Endothelial cell of umbilical vein (primary cell): ENCODE data around the gene CAMTA1. TPM values are rescaled to one million over a fixed set of nuclear protein-coding genes. Genes with fewer than 3 reads are reported as not detected.

Source experiments
- BruUV-seq: library from RNA; stranded (reverse); fragments of 400-500 nt; replicated peaks from 2 replicates; lab custom pipeline; 2021; lab: Mats Ljungman, UMichigan
- CTCF ChIA-PET: fragments of 300-600, 350-600 bp; sonication (Branson Sonifier 250); formaldehyde crosslinking; loops from one replicate; lab custom pipeline; 2021; ENCODE audit warnings: antibody characterized with exemption, inconsistent platforms; lab: Charles Lee
- POLR2A ChIA-PET: fragments of 300-600, 350-600 bp; sonication (Branson Sonifier 250); formaldehyde crosslinking; loops from one replicate; lab custom pipeline; 2021; ENCODE audit warnings: antibody characterized with exemption, inconsistent platforms; lab: Charles Lee
- DNase-seq: peaks from one replicate; pipeline ENCODE4 v3.0.0-alpha.2; 2011; ENCODE audit warnings: low read depth, low spot score
- FAIRE-seq: peaks from 2 replicates; lab custom pipeline; 2011; peaks lifted over from hg19 to GRCh38; lab: Jason Lieb, UNC
- H2AFZ ChIP-seq: 2 replicates; pipeline ENCODE4 v1.6.0; 2012; ENCODE audit warnings: low read depth, low read length, control low read depth, inconsistent platforms
- H3K27ac ChIP-seq: 2 replicates; pipeline ENCODE4 v1.5.1; 2011; ENCODE audit warnings: low read depth, mild to moderate bottlenecking, control low read depth, low read length, moderate library complexity; ENCODE audit not compliant: insufficient read depth
- H3K27me3 ChIP-seq, 2 experiments: 2 replicates each; pipeline versions ENCODE4 v1.6.0 to v1.6.1; 2011; ENCODE audit warnings: low read length in 2 of 2, mixed read lengths in 1 of 2; ENCODE audit not compliant: control insufficient read depth in 2 of 2, insufficient read depth in 2 of 2
- H3K36me3 ChIP-seq, 2 experiments: 2 replicates in 1 of 2; 3 replicates in 1 of 2; pipeline ENCODE4 v1.5.1; 2011; ENCODE audit warnings: low read length in 2 of 2, mild to moderate bottlenecking in 1 of 2, moderate library complexity in 1 of 2; ENCODE audit not compliant: control insufficient read depth in 2 of 2, insufficient read depth in 2 of 2; ENCODE audit errors: extremely low read depth in 1 of 2
- H3K4me1 ChIP-seq: 3 replicates; pipeline ENCODE4 v1.5.1; 2011; ENCODE audit warnings: mild to moderate bottlenecking, low read length; ENCODE audit not compliant: control insufficient read depth, insufficient read depth; ENCODE audit errors: extremely low read depth
- H3K4me2 ChIP-seq: 2 replicates; pipeline ENCODE4 v1.6.1; 2011; ENCODE audit warnings: low read length, control low read depth, mixed read lengths; ENCODE audit not compliant: insufficient read depth
- H3K4me3 ChIP-seq, 3 experiments: fragments of 200-600 bp in 1 of 3; sonication (generic), shearing (Covaris generic) in 1 of 3; replicated peaks in 1 of 3; 2 replicates each; pipeline ENCODE4 v1.5.1; 2011 to 2016; ENCODE audit warnings: control low read depth in 3 of 3, low read length in 3 of 3, mild to moderate bottlenecking in 2 of 3, inconsistent platforms in 1 of 3, low read depth in 1 of 3, moderate library complexity in 1 of 3; ENCODE audit not compliant: insufficient read depth in 1 of 3
- H3K79me2 ChIP-seq: 2 replicates; pipeline ENCODE4 v1.6.0; 2012; ENCODE audit warnings: low read length, inconsistent platforms; ENCODE audit not compliant: control insufficient read depth, insufficient read depth
- H3K9ac ChIP-seq: replicated peaks from 2 replicates; pipeline ENCODE3; 2011; ENCODE audit warnings: low read length, control low read depth; ENCODE audit not compliant: insufficient read depth; ENCODE audit errors: extremely low read depth
- H3K9me1 ChIP-seq: replicated peaks from 3 replicates; pipeline ENCODE4 v1.6.0; 2011; ENCODE audit warnings: mild to moderate bottlenecking, low read length; ENCODE audit not compliant: control insufficient read depth, insufficient read depth; ENCODE audit errors: extremely low read depth
- H3K9me3 ChIP-seq: replicated peaks from 2 replicates; pipeline ENCODE4 v1.5.1; 2012; ENCODE audit warnings: low read length, inconsistent platforms; ENCODE audit not compliant: control insufficient read depth, insufficient read depth
- H4K20me1 ChIP-seq: replicated peaks from 2 replicates; pipeline ENCODE3; 2011; ENCODE audit warnings: mild to moderate bottlenecking, low read length; ENCODE audit not compliant: control insufficient read depth, insufficient read depth; ENCODE audit errors: extremely low read depth
- EZH2 ChIP-seq: IDR thresholded peaks from 2 replicates; pipeline ENCODE4 v1.6.1; 2012; ENCODE audit warnings: borderline replicate concordance, low read depth, mild to moderate bottlenecking, moderate library complexity, low read length, inconsistent platforms; ENCODE audit not compliant: severe bottlenecking
- FOS ChIP-seq: IDR thresholded peaks from 2 replicates; pipeline ENCODE4 v1.6.1; 2011; ENCODE audit warnings: mild to moderate bottlenecking, low read length, moderate library complexity, borderline replicate concordance; ENCODE audit not compliant: insufficient read depth
- GATA2 ChIP-seq: IDR thresholded peaks from 2 replicates; pipeline ENCODE4 v1.7.0; 2011; ENCODE audit warnings: low read depth, mild to moderate bottlenecking, moderate library complexity, mixed read lengths, low read length; ENCODE audit not compliant: insufficient read length, insufficient read depth
- JUN ChIP-seq: IDR thresholded peaks from 2 replicates; pipeline ENCODE4 v1.6.1; 2011; ENCODE audit warnings: borderline replicate concordance, low read depth; ENCODE audit not compliant: insufficient read length, insufficient read depth
- MYC ChIP-seq: IDR thresholded peaks from one replicate; pipeline ENCODE4 v1.6.1; 2011; ENCODE audit warnings: mild to moderate bottlenecking, low read depth, low read length
- POLR2A ChIP-seq: IDR thresholded peaks from 2 replicates; pipeline ENCODE4 v1.6.1; 2012; ENCODE audit warnings: low read depth, mild to moderate bottlenecking, control low read depth, low read length
- POLR2AphosphoS5 ChIP-seq: IDR thresholded peaks from 2 replicates; pipeline ENCODE4 v1.6.1; 2012; ENCODE audit warnings: low read depth, mild to moderate bottlenecking, control low read depth, low read length, moderate library complexity; ENCODE audit not compliant: insufficient read depth
- dilution Hi-C: fragments of 300-500 bp; cut with MboI; formaldehyde crosslinking; loops from one replicate; pipeline ENCODE4 v1.15.0; 2019; ENCODE audit warnings: low sequenced_read_pairs; ENCODE audit not compliant: extremely low pct_ligation_motif_present
- intact Hi-C: fragments of 100-400 bp; cut with micrococcal nuclease; formaldehyde crosslinking; loops from one replicate; pipeline ENCODE4 v1.10.0; 2022
- polyA plus RNA-seq, 4 experiments: library from polyadenylated mRNA; depleted of rRNA in 3 of 4; stranded (reverse) in 3 of 4; unstranded in 1 of 4; fragments of >200 nt; gene quantifications; 2 replicates each; pipeline versions ENCODE4 v1.2.1 to v1.2.3, GENCODE V29; 2011 to 2012; ENCODE audit warnings: missing spikeins in 1 of 4
- total RNA-seq: library from RNA; stranded (reverse); gene quantifications from 2 replicates; pipeline ENCODE4 v1.2.3, GENCODE V29; 2021
- TF ChIP-seq, protein P1 (sequence below), 2 donors: IDR thresholded peaks; 1 replicate in 1 of 2; 2 replicates in 1 of 2; pipeline ENCODE4 v1.5.1; 2011; ENCODE audit warnings: low read length in 2 of 2, mild to moderate bottlenecking in 2 of 2, moderate library complexity in 2 of 2, control low read depth in 1 of 2, inconsistent platforms in 1 of 2, low read depth in 1 of 2; ENCODE audit not compliant: insufficient read depth in 1 of 2; ENCODE audit errors: extremely low read depth in 1 of 2
- TF ChIP-seq, protein P2 (sequence below): IDR thresholded peaks from 2 replicates; pipeline ENCODE4 v1.6.1; 2011; ENCODE audit not compliant: insufficient read depth, insufficient read length

The CAMTA1 gene
- total and polyA plus RNA-seq, 2 donors (not counting 3 experiments of a cell fraction or from before 2014, with no cell fraction given) = 50.8 to 92.7 TPM

DNA sequence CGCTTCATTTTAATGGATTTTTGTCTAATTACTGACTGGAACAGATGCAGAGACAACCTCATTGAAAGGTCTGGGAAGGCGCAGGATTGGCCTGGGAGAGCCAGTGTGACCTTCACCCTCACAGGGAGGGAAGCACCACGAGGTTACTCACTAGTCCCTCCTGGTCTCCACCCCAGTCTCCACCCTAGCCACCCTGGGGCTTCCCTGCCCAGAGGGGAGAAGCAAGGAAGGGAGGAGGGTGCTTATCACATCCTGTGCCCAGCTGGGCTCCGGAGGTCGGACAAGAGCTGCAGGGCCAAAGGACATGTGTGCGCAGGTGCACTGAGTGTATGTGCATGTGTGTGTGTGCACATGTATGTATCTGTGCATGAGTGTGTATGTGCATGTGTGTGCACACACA, 765.7 kb downstream of the CAMTA1 start:
- Histone ChIP-seq H3K4me3 (no peak overlapping the region), H4K20me1 (no peaks in the 10 kb centered on the region), H3K79me2 (no peaks in the 10 kb centered on the region), H3K36me3 (no peaks in the 10 kb centered on the region), H3K9ac (no peak overlapping the region), H2AFZ (no peak overlapping the region), H3K27ac (no peak overlapping the region), H3K9me1 (no peaks in the 10 kb centered on the region), H3K9me3 (no peaks in the 10 kb centered on the region), H3K4me1 (peaks cover 28% of the 10 kb centered on the region), H3K27me3 (no peaks in the 10 kb centered on the region), H3K4me2 (no peak overlapping the region)
- BruUV-seq = no TSS peak
- TF ChIP-seq POLR2AphosphoS5 (no peak), POLR2A (no peak), GATA2 (no peak), FOS (no peak), JUN (no peak), EZH2 (no peak), MYC (no peak)
- TF ChIP-seq, protein P1, sequence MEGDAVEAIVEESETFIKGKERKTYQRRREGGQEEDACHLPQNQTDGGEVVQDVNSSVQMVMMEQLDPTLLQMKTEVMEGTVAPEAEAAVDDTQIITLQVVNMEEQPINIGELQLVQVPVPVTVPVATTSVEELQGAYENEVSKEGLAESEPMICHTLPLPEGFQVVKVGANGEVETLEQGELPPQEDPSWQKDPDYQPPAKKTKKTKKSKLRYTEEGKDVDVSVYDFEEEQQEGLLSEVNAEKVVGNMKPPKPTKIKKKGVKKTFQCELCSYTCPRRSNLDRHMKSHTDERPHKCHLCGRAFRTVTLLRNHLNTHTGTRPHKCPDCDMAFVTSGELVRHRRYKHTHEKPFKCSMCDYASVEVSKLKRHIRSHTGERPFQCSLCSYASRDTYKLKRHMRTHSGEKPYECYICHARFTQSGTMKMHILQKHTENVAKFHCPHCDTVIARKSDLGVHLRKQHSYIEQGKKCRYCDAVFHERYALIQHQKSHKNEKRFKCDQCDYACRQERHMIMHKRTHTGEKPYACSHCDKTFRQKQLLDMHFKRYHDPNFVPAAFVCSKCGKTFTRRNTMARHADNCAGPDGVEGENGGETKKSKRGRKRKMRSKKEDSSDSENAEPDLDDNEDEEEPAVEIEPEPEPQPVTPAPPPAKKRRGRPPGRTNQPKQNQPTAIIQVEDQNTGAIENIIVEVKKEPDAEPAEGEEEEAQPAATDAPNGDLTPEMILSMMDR (IDR thresholded peaks at IDR 0.05; ENCODE audit: extremely low read depth in 1 of 2, insufficient read depth in 1 of 2, low read depth in 1 of 2, low read length in 2 of 2) = no peak
- TF ChIP-seq, protein P2, sequence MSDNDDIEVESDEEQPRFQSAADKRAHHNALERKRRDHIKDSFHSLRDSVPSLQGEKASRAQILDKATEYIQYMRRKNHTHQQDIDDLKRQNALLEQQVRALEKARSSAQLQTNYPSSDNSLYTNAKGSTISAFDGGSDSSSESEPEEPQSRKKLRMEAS = no peak
- no peak for DNase-seq
- ChIA-PET POLR2A (no interaction called here), CTCF (interaction anchor here (1.4 kb wide), 1 partner anchor 87 kb away, joined by 3 read pairs; no protein-coding TSS in a partner anchor)
- dilution Hi-C loops = no loop called here
- no peak for FAIRE-seq
- intact Hi-C loops = loop anchor here (5.0 kb wide), 2 partner anchors 96 to 149 kb away; no protein-coding TSS in a partner anchor
